Activated CD8-positive, alpha-beta memory T cell treated with anti-CD3 and anti-CD28 coated beads, Interleukin-2, amount 10 ng/mL, durations not matched to agents 7 days and 5 days (primary cell): ENCODE measurements around the gene SELENOS. TPM values are rescaled to one million over a fixed set of nuclear protein-coding genes. Genes with fewer than 3 reads are reported as not detected.
A peak's percentile ranks its signal among the peaks of the same experiment; 100 is the strongest.
"Not testable (repeated sequence)": the region's sequence is repeated elsewhere in the genome, so short reads cannot be mapped to it uniquely, and the experiment has no call there.

ENCODE experiments used
- ATAC-seq: fragments of 150-1000 bp; cut with Tn5 transposase; one replicate; pipeline ENCODE4 v1.10.0; 2021; ENCODE audit warnings: moderate library complexity
- CTCF ChIA-PET: fragments of 350-600 bp; sonication (Branson Sonifier 250); formaldehyde crosslinking; loops from one replicate; lab custom pipeline; 2021; ENCODE audit warnings: antibody characterized with exemption; lab: Charles Lee
- DNase-seq: peaks from one replicate; pipeline ENCODE4 v3.0.0-alpha.2; 2020
- H3K27ac Mint-ChIP-seq: one replicate; pipeline ENCODE4 v1.8.0; 2021; ENCODE audit warnings: mild to moderate bottlenecking, mixed read lengths
- H3K27me3 Mint-ChIP-seq: one replicate; pipeline ENCODE4 v1.8.0; 2021; ENCODE audit warnings: mixed read lengths
- H3K36me3 Mint-ChIP-seq: one replicate; pipeline ENCODE4 v1.8.0; 2021; ENCODE audit warnings: mild to moderate bottlenecking, mixed read lengths
- H3K4me1 Mint-ChIP-seq: one replicate; pipeline ENCODE4 v1.8.0; 2021; ENCODE audit warnings: mixed read lengths
- H3K4me3 Mint-ChIP-seq: one replicate; pipeline ENCODE4 v1.8.0; 2021; ENCODE audit warnings: mild to moderate bottlenecking, moderate library complexity, mixed read lengths
- H3K9me3 Mint-ChIP-seq: one replicate; pipeline ENCODE4 v1.8.0; 2022; ENCODE audit warnings: low read depth, mixed read lengths
- total RNA-seq, 2 experiments: library from RNA; stranded (reverse); gene quantifications; one replicate each; pipeline ENCODE4 v1.2.3, GENCODE V29; 2021

The SELENOS gene
- total RNA-seq, 2 experiments from 2014 or later, result 33.1 to 49.0 TPM

DNA sequence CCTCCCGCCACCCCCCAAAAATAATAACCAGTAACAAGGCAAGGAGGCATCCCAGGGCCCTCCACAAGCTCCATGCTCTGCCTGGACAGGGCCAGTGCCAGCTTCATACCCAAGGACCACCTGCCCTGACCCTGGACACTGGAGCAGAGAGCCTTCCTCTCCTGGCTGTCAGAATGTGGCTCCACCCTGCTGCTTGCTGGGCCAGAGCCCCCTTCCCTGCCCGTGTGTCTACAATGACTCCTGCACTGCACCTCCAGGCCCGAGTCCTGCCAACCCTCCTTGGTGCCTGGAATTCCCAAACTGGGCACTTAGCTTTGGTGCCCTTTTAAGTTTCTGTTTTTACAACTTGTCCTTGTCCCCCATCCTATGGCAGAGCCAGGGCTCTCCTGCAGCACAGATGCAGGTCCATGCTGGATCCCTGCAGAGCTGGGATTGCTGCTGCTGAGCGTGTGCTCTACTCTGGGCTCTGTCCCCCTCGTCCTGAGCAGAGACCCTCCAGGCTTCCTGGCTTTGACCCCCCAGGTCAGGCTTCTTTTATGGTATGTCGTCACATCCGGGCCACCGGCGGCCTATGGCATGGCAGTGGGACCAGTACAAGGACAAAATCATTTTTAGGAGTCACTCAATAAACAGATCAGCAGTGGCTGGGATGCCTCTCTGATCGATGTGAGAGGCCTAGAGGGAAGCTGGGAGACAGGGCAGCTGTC lies 29.2 kb upstream of the SELENOS start:
- no peak overlapping the region for H3K4me3 Mint-ChIP-seq
- DNase-seq, result no peak
- no peak for ATAC-seq
- peak overlapping the region; percentile 49 for H3K27ac Mint-ChIP-seq
- H3K27me3 Mint-ChIP-seq, result no peaks in the 10 kb centered on the region
- H3K9me3 Mint-ChIP-seq, result no peaks in the 10 kb centered on the region
- CTCF ChIA-PET, result interaction anchor here (0.9 to 2.1 kb wide), 3 partner anchors 14 to 195 kb away, joined by 3 to 9 read pairs (median 4); no protein-coding TSS in a partner anchor
- no peaks in the 10 kb centered on the region for H3K36me3 Mint-ChIP-seq
- no peaks in the 10 kb centered on the region for H3K4me1 Mint-ChIP-seq

DNA sequence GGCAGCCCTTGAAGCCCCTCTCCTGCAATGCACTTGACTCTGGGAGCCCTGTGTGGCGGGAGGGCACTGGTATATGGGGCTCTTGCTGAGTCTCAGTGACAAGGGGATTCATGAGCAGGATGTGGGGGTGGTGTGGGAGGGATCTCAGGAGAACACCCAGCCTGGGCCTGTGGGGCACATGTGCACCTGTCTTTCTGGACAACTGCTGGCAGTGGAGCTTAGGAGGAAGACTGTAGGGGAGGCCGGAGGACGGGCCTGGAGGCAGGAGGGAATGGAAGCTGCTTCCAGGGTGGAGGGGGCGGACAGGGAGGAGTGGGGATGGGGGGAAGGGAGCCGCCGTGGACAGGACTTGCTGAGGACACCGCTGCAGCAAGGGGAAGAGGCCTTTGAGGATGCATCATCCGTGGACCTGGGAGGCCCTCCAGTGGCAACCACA lies 28.6 kb upstream of the SELENOS start:
- ATAC-seq, result no peak
- Mint-ChIP-seq H3K4me3 (no peak overlapping the region), H3K9me3 (no peaks in the 10 kb centered on the region), H3K27me3 (no peaks in the 10 kb centered on the region), H3K36me3 (no peaks in the 10 kb centered on the region), H3K27ac (no peak overlapping the region), H3K4me1 (no peaks in the 10 kb centered on the region)
- no peak for DNase-seq
- CTCF ChIA-PET, result interaction anchor here (0.9 to 2.1 kb wide), 3 partner anchors 14 to 196 kb away, joined by 3 to 9 read pairs (median 3); no protein-coding TSS in a partner anchor

DNA sequence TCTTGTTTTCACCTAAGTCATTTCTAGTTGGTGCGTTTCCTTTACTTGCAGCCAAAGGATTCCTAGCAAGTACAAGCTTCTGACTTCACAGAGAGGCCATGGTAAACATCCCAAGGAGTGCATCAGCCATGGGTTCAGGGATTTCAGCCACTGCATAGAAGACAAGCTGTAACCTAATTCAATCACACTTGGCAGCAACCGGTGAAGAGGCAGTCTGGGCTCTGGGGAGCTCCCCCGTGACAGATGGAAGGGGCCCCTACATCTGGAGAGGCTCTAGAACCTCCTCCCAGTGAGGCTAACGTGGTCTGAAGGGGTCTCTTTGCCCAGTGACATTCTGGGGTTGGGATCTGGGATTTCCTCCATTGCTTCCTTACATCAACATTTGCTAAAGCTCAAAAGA lies 26.1 kb upstream of the SELENOS start:
- H3K9me3 Mint-ChIP-seq, result no peaks in the 10 kb centered on the region
- DNase-seq (no peak), ATAC-seq (no peak)
- H3K27me3 Mint-ChIP-seq, result no peaks in the 10 kb centered on the region
- CTCF ChIA-PET, result interaction anchor here (1.0 to 7.4 kb wide), 6 partner anchors 9 to 339 kb away, joined by 3 to 40 read pairs (median 4); partner anchors contain the start of gene SNRPA1
- no peaks in the 10 kb centered on the region for H3K4me1 Mint-ChIP-seq
- H3K36me3 Mint-ChIP-seq, result no peaks in the 10 kb centered on the region
- H3K4me3 Mint-ChIP-seq, result no peak overlapping the region
- H3K27ac Mint-ChIP-seq, result no peak overlapping the region

- peaks cover 21% of the 10 kb centered on the region for H3K36me3 Mint-ChIP-seq
- CTCF ChIA-PET, result interaction anchor here (0.6 to 7.4 kb wide), 11 partner anchors 8 to 357 kb away, joined by 3 to 40 read pairs (median 4); no protein-coding TSS in a partner anchor
- no peaks in the 10 kb centered on the region for H3K27me3 Mint-ChIP-seq
- H3K27ac Mint-ChIP-seq, result no peak overlapping the region
- ATAC-seq (no peak), DNase-seq (no peak)
- peaks cover 31% of the 10 kb centered on the region for H3K4me1 Mint-ChIP-seq
- H3K4me3 Mint-ChIP-seq, result peak overlapping the region; percentile 95
- no peaks in the 10 kb centered on the region for H3K9me3 Mint-ChIP-seq
These were observed 19.4 kb upstream of the SELENOS start for GRCh38 chr15:101296418-101297405.

DNA sequence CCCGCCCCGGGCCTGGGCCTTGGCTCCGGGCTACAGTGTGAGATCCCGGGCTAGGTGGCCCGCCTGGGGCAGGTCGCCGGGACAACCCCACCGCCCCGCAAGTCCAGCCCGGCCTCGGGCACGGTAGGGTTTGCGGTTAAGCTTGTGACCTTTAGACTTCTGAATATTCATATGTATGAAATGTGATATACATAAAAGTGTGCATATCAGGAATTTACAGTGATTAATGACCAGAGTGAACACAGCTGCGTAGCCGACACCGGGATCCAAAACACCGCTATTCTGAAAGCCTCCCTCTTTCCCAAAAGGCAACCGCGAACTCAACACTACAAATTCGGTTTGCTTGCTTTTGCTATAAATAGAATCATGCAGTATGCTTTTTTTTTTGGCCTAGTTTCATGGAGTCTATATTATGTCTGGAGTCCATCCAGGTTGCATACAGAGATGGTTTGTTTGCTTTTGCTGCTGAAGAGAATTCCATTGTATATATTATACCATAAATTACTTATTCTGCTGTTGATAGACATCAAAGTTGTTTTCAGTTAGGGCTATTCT lies 18.4 kb upstream of the SELENOS start:
- ATAC-seq (no peak), DNase-seq (no peak)
- H3K4me3 Mint-ChIP-seq, result peak overlapping the region; percentile 95
- peaks cover 37% of the 10 kb centered on the region for H3K4me1 Mint-ChIP-seq
- no peaks in the 10 kb centered on the region for H3K9me3 Mint-ChIP-seq
- peak overlapping the region; percentile 94 for H3K27ac Mint-ChIP-seq
- peaks cover 25% of the 10 kb centered on the region for H3K36me3 Mint-ChIP-seq
- no peaks in the 10 kb centered on the region for H3K27me3 Mint-ChIP-seq
- CTCF ChIA-PET, result interaction anchor here (0.8 to 3.9 kb wide), 11 partner anchors 11 to 359 kb away, joined by 3 to 19 read pairs (median 4); no protein-coding TSS in a partner anchor

GRCh38 chr15:101294731-101295606 lies 17.7 kb upstream of the SELENOS start, which contains the start of gene SNRPA1:
TSS of gene SNRPA1 (minus strand) at chr15:101295248. CDS start at chr15:101295178, 70 bp downstream.
- no peaks in the 10 kb centered on the region for H3K9me3 Mint-ChIP-seq
- peak; percentile 89 for ATAC-seq
- peaks cover 44% of the 10 kb centered on the region for H3K4me1 Mint-ChIP-seq

DNA sequence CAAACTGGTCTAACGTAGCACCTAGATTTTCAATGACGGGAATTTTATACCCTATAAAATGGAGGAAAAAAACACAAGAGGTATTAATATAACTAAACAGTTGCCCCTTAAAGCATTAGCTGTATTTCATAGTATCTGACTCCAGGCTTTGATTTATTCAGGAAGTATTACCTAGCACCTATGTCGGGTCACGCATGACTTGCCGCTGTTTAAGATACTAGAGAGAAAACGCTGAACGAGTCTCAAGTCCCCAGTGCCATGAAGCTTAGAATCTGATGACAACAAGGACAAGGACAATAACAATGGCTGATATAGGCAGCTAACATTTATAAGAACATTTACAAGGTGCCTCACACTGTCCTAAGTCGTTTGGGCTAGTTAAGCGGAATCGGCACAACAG lies 15.8 kb upstream of the SELENOS start:
- peaks cover 56% of the 10 kb centered on the region for H3K4me1 Mint-ChIP-seq
- no peaks in the 10 kb centered on the region for H3K27me3 Mint-ChIP-seq
- H3K27ac Mint-ChIP-seq, result peak overlapping the region; percentile 94
- CTCF ChIA-PET, result interaction anchor here (1.0 to 3.9 kb wide), 9 partner anchors 7 to 357 kb away, joined by 3 to 19 read pairs (median 9); no protein-coding TSS in a partner anchor
- peaks cover 43% of the 10 kb centered on the region for H3K36me3 Mint-ChIP-seq
- no peaks in the 10 kb centered on the region for H3K9me3 Mint-ChIP-seq
- DNase-seq (no peak), ATAC-seq (no peak)
- peak overlapping the region; percentile 95 for H3K4me3 Mint-ChIP-seq

More at GRCh38 chr15:101294731-101295606, 17.7 kb upstream of the SELENOS start, which contains the start of gene SNRPA1:
- CTCF ChIA-PET, result interaction anchor here (1.1 to 3.9 kb wide), 14 partner anchors 8 to 359 kb away, joined by 3 to 19 read pairs (median 5); no protein-coding TSS in a partner anchor
- no peaks in the 10 kb centered on the region for H3K27me3 Mint-ChIP-seq
- H3K36me3 Mint-ChIP-seq, result peaks cover 31% of the 10 kb centered on the region
- H3K27ac Mint-ChIP-seq, result peak within 1 kb of the TSS; percentile 94
- peak within 1 kb of the TSS; percentile 95 for H3K4me3 Mint-ChIP-seq
- peak; percentile 97 for DNase-seq

DNA sequence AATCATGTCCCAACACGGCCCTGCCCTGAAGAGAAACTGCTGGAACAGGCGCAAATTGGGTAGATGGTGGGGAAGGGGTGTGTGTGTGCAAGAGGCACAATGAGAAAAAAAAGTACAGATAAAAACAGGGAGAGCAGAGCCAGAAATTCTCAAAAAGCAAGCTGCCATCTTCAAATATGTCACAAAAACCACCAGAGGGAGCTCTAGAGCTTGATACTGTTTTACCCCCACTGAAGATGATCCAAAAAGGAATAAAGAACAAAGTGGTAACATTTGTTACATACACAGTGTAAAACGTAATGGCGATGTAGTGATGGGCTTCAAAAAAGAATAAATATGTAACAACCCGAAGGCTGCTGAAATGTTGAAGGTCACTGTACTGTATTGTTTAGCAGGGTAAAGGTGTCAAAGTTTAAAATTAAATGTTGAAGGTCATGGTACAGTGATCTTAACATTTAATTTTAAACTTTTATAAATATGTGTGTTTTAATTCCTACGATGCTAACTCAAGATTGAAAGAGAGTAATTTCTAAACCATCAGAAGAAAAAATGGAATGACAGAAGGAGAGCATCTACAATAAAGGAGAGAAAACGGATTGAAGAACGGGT lies 11.7 kb upstream of the SELENOS start:
- Mint-ChIP-seq H3K27me3 (no peaks in the 10 kb centered on the region), H3K36me3 (peaks cover 73% of the 10 kb centered on the region), H3K9me3 (no peaks in the 10 kb centered on the region), H3K4me1 (peaks cover 61% of the 10 kb centered on the region), H3K27ac (peak overlapping the region; percentile 70), H3K4me3 (no peak overlapping the region)
- ATAC-seq (peak; percentile 52), DNase-seq (no peak)
- CTCF ChIA-PET, result interaction anchor here (0.8 to 6.2 kb wide), 25 partner anchors 9 to 674 kb away, joined by 3 to 44 read pairs (median 5); partner anchors contain the start of genes CHSY1 and TM2D3

GRCh38 chr15:101287342-101287741 lies 10.1 kb upstream of the SELENOS start:
- peak overlapping the region; percentile 41 for H3K27ac Mint-ChIP-seq
- not testable (repeated sequence) for H3K4me3 Mint-ChIP-seq, H3K9me3 Mint-ChIP-seq, DNase-seq, ATAC-seq, H3K27me3 Mint-ChIP-seq
- peaks cover 51% of the 10 kb centered on the region for H3K4me1 Mint-ChIP-seq
- CTCF ChIA-PET, result interaction anchor here (0.7 to 6.2 kb wide), 10 partner anchors 9 to 364 kb away, joined by 3 to 44 read pairs (median 11); no protein-coding TSS in a partner anchor
- H3K36me3 Mint-ChIP-seq, result peaks cover 73% of the 10 kb centered on the region

DNA sequence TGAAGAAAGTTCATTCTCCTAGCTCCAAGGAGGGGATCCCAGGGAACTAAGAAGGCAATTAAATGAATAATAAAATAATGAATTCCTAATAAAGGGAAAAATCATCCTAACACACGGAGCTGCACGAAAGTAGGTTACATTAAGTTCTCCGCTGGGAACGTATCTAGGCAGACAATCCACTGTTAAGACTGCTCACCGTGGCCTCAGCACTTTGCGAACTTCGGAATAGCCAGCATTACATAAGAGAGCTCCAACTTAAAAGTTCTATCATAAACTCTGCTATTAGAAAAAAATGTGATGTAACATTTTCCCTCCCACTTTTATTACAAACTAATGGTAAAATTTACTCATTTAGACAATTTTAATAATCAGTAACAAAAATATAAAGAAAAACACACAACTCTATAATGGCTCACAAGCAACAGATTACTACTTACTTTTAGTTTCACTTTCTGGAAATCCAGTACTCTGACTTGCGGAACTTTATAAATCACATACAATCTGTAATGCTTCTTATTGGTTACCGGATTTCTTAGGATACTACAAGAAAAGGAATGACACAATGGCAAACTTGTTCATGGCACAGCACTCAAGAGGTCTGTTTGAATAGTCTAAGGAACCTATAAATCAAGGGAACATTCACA lies 9.3 kb upstream of the SELENOS start:
- Mint-ChIP-seq H3K4me1 (peaks cover 44% of the 10 kb centered on the region), H3K9me3 (no peaks in the 10 kb centered on the region), H3K27me3 (no peaks in the 10 kb centered on the region), H3K27ac (peak overlapping the region; percentile 62), H3K36me3 (peaks cover 71% of the 10 kb centered on the region), H3K4me3 (no peak overlapping the region)
- DNase-seq (no peak), ATAC-seq (no peak)
- CTCF ChIA-PET, result interaction anchor here (0.9 to 6.2 kb wide), 9 partner anchors 8 to 355 kb away, joined by 3 to 44 read pairs (median 4); partner anchors contain the start of gene SNRPA1

GRCh38 chr15:101283931-101284330 lies 6.6 kb upstream of the SELENOS start:
- ATAC-seq (no peak), DNase-seq (no peak)
- no peak overlapping the region for H3K27ac Mint-ChIP-seq
- peaks cover 69% of the 10 kb centered on the region for H3K36me3 Mint-ChIP-seq
- CTCF ChIA-PET, result interaction anchor here (1.0 to 2.8 kb wide), 3 partner anchors 10 to 275 kb away, joined by 3 to 9 read pairs (median 5); partner anchors contain the start of gene SNRPA1
- no peaks in the 10 kb centered on the region for H3K9me3 Mint-ChIP-seq
- H3K4me1 Mint-ChIP-seq, result peaks cover 26% of the 10 kb centered on the region
- H3K4me3 Mint-ChIP-seq, result no peak overlapping the region
- no peaks in the 10 kb centered on the region for H3K27me3 Mint-ChIP-seq
